ENCODE measurements around the gene CHCHD4.
A peak's percentile ranks its signal among the peaks of the same experiment; 100 is the strongest.

Gene CHCHD4

GRCh38 chr3:14153663-14154062 is 29.0 kb upstream of the CHCHD4 start:
- no peak for DNase-seq (ENCODE audit: extremely low read depth, insufficient read length)
- Histone ChIP-seq H3K36me3 (ENCODE audit: control insufficient read depth, insufficient read depth, low read length) (peaks cover 44% of the 10 kb centered on the region), H3K4me3 (replicated peaks; ENCODE audit: low read depth, low read length) (no peak overlapping the region), H3K27me3 (replicated peaks; ENCODE audit: control insufficient read depth, insufficient read depth, low read length) (no peaks in the 10 kb centered on the region)
- TF ChIP-seq, protein P1, sequence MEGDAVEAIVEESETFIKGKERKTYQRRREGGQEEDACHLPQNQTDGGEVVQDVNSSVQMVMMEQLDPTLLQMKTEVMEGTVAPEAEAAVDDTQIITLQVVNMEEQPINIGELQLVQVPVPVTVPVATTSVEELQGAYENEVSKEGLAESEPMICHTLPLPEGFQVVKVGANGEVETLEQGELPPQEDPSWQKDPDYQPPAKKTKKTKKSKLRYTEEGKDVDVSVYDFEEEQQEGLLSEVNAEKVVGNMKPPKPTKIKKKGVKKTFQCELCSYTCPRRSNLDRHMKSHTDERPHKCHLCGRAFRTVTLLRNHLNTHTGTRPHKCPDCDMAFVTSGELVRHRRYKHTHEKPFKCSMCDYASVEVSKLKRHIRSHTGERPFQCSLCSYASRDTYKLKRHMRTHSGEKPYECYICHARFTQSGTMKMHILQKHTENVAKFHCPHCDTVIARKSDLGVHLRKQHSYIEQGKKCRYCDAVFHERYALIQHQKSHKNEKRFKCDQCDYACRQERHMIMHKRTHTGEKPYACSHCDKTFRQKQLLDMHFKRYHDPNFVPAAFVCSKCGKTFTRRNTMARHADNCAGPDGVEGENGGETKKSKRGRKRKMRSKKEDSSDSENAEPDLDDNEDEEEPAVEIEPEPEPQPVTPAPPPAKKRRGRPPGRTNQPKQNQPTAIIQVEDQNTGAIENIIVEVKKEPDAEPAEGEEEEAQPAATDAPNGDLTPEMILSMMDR (IDR thresholded peaks at IDR 0.05; ENCODE audit: insufficient read depth, low read length, poor library complexity, severe bottlenecking), result no peak

DNA sequence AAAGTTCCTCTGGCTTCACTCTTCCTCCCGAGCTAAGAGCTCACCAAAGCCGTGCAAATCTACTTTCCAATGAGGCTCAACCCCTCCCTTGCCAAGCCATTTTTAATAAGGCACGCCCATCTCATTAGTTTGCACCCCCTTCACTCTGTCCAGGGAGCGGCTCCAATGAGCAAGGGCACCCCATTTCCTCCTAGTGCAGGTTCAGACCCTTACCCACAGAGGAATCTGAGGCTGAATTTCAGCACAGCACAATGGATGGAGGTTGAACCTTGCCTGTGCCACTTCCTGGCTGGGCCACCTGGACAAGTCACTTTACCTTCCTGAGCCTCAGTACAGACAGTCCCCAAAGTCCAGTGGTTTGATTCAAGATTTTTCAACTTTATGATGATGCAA is 28.3 kb upstream of the CHCHD4 start:
- peaks cover 44% of the 10 kb centered on the region for H3K36me3 ChIP-seq (ENCODE audit: control insufficient read depth, insufficient read depth, low read length)
- DNase-seq (ENCODE audit: extremely low read depth, insufficient read length), result no peak
- TF ChIP-seq, protein P1 (IDR thresholded peaks at IDR 0.05; ENCODE audit: insufficient read depth, low read length, poor library complexity, severe bottlenecking), result no peak
- no peaks in the 10 kb centered on the region for H3K27me3 ChIP-seq (replicated peaks; ENCODE audit: control insufficient read depth, insufficient read depth, low read length)
- H3K4me3 ChIP-seq (replicated peaks; ENCODE audit: low read depth, low read length), result no peak overlapping the region

DNA sequence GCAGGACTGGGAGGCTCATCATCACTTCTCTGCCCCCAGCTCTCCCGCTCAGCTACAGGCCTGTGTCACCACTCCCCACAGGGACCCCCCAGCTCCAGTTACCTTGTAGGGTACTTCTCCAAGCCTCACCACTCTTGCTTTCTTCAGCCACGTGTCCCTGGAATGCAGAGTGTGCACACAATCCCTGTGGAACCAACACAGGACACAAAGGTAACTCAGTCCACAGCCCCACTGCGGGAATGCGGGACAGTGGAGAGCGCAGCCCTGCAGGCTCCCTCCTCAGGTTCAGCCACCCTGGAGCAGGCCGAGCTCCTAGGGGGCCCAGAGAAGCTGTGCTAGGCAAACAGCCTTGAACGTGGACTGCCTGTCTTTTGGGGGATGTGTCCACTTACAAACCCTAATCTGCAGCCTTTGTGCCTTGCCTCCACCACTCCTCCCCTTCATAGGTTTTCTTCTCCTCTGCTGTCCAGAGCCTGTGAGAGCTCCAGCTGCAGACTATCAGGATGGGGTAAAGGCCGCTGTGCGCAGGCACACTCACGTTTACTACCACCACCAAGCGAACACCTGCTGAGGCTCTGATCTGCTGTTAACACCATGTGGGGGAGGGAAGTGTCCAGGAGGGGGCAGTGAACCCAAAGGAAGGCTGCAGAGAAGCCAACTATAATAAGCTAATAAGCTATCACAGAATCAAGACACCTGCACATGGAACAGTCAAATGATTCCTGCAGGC is 27.7 kb upstream of the CHCHD4 start:
- H3K4me3 ChIP-seq (replicated peaks; ENCODE audit: low read depth, low read length), result no peak overlapping the region
- no peaks in the 10 kb centered on the region for H3K27me3 ChIP-seq (replicated peaks; ENCODE audit: control insufficient read depth, insufficient read depth, low read length)
- H3K36me3 ChIP-seq (ENCODE audit: control insufficient read depth, insufficient read depth, low read length), result peaks cover 47% of the 10 kb centered on the region
- TF ChIP-seq, protein P1 (IDR thresholded peaks at IDR 0.05; ENCODE audit: insufficient read depth, low read length, poor library complexity, severe bottlenecking), result peak; percentile 5
- no peak for DNase-seq (ENCODE audit: extremely low read depth, insufficient read length)

DNA sequence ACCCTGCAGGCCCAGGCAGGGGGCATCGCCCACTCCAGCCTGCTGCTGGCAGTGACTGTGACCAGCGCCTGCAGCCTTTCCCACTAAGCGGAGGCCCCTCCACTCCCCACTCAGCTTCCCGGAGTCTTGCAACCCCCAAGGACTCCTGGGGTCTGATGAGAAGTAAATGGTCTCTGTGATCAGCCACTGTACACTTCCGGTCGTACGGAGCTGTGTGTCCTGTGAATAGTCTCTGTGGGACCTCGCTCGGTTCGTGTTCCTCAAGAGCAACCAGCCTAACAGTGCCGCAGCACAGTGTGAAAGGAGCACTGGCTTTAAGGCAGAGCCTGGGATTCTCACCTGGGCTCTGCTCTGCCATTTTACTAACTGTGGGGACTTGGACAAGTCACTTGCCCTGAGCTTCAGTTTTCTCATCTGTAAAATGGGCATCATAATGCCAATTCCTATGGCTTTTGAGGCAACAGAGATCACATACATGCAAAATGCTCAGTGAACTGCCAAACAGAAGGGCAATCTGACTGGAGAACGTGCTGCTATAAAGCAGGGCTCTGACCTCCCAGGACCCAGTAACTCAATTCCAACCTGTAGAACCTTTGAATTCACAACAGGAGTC is 26.9 kb upstream of the CHCHD4 start:
- TF ChIP-seq, protein P1 (IDR thresholded peaks at IDR 0.05; ENCODE audit: insufficient read depth, low read length, poor library complexity, severe bottlenecking), result no peak
- no peak for DNase-seq (ENCODE audit: extremely low read depth, insufficient read length)
- peaks cover 47% of the 10 kb centered on the region for H3K36me3 ChIP-seq (ENCODE audit: control insufficient read depth, insufficient read depth, low read length)

DNA sequence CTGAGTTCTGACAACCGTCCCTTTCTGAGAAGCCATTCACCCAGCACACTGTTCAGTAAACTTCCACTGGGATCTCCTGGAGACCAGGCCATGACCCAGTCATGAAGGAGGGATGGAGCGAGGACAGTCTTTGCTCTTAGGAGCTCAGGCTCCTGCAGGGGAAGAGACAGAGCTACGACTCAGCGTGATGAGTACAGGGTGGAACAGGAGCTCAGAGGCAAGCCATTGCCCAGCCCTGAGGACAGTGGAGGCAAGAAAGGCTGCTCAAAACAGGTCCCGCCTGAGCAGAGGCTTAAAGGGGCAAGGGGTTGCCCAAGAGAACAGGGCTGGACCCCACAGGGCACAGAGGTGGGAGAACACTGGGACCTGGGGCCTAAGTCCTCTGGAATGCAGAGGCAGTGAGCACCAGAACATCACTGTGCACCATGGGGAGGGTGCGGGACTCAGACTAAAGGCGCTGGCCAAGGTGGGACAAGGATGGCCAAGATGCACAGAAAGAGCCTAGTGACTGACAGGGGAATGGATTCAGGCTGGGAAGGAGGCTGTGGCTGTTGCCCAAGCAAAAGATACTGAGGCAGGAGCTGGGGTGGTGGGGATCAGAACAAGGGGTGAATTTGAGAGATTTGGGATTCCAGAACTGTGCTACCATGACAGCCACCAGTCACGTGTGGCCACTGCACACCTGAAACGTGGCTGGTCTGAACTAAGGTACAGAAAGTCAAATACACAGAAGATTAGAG is 26.0 kb upstream of the CHCHD4 start:
- TF ChIP-seq, protein P1 (IDR thresholded peaks at IDR 0.05; ENCODE audit: insufficient read depth, low read length, poor library complexity, severe bottlenecking), result no peak
- Histone ChIP-seq H3K27me3 (replicated peaks; ENCODE audit: control insufficient read depth, insufficient read depth, low read length) (no peaks in the 10 kb centered on the region), H3K36me3 (ENCODE audit: control insufficient read depth, insufficient read depth, low read length) (peaks cover 52% of the 10 kb centered on the region), H3K4me3 (replicated peaks; ENCODE audit: low read depth, low read length) (no peak overlapping the region)
- no peak for DNase-seq (ENCODE audit: extremely low read depth, insufficient read length)

More for the DNA sequence above, 26.9 kb upstream of the CHCHD4 start:
- Histone ChIP-seq H3K4me3 (replicated peaks; ENCODE audit: low read depth, low read length) (no peak overlapping the region), H3K27me3 (replicated peaks; ENCODE audit: control insufficient read depth, insufficient read depth, low read length) (no peaks in the 10 kb centered on the region)
